Stimulated activated naive B cell treated with anti-CD40 and anti-IgM and Interleukin-4, amounts not matched to agents 10 μg/mL and 1 μg/mL and 100 μg/mL, for 72 hours (primary cell): ENCODE results near the gene IPCEF1.
"Not testable (repeated sequence)": the region's sequence is repeated elsewhere in the genome, so short reads cannot be mapped to it uniquely, and the experiment has no call there.

Experiments used
- ATAC-seq, 2 donors: fragments of 150-1000 bp; cut with Tn5 transposase; replicated peaks; 2 replicates each; pipeline ENCODE4 v1.10.0; 2021; ENCODE audit warnings: moderate library complexity in 1 of 2
- DNase-seq: peaks from one replicate; pipeline ENCODE4 v3.0.0; 2021
- H3K27ac Mint-ChIP-seq: one replicate; pipeline ENCODE4 v1.8.0; 2022; ENCODE audit warnings: mild to moderate bottlenecking, mixed read lengths
- H3K27me3 Mint-ChIP-seq, 2 donors: one replicate each; pipeline ENCODE4 v1.8.0; 2022; ENCODE audit warnings: mixed read lengths in 2 of 2
- H3K36me3 Mint-ChIP-seq, 2 donors: one replicate each; pipeline ENCODE4 v1.8.0; 2022; ENCODE audit warnings: mixed read lengths in 2 of 2, mild to moderate bottlenecking in 1 of 2
- H3K4me1 Mint-ChIP-seq, 2 donors: one replicate each; pipeline ENCODE4 v1.8.0; 2022; ENCODE audit warnings: mixed read lengths in 2 of 2, mild to moderate bottlenecking in 1 of 2
- H3K4me3 Mint-ChIP-seq, 2 donors: one replicate each; pipeline ENCODE4 v1.8.0; 2022; ENCODE audit warnings: mild to moderate bottlenecking in 2 of 2, mixed read lengths in 2 of 2, moderate library complexity in 1 of 2
- H3K9me3 Mint-ChIP-seq, 2 donors: one replicate each; pipeline ENCODE4 v1.8.0; 2022; ENCODE audit warnings: mixed read lengths in 2 of 2, mild to moderate bottlenecking in 1 of 2

The IPCEF1 gene

GRCh38 chr6:154247119-154247861 lies 109.3 kb downstream of the IPCEF1 start:
- Mint-ChIP-seq H3K27me3 (peaks cover 32 to 50% of the 10 kb centered on the region in 2 donors), H3K4me3 (peak overlapping the region in 1 of 2 donors; percentile 62), H3K4me1 (peaks cover 15 to 50% of the 10 kb centered on the region in 2 donors), H3K9me3 (peaks cover 5 to 8% of the 10 kb centered on the region in 2 donors), H3K36me3 (peaks cover 0 to 5% of the 10 kb centered on the region in 2 donors), H3K27ac (no peak overlapping the region)
- peak; percentile 42 to 49 for ATAC-seq
- DNase-seq: no peak

DNA sequence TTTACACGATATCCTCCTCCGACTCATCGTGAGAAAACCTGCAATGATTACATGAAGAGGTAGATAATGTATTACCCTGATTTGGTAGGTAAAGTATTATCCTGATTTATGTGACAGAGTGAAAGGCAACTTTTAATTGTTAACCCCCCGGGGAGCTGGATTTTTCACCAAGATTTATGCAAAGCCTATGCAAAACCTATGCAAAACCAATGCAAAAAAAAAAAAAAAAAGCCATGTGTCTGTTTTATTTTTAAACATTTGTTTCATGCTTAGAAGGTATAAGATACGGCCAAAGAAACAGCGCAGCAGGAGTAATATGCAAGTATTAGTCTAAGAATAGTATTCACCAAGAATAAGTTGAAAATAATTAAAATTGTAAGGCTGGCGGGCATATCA lies 109.9 kb downstream of the IPCEF1 start:
- no peak for ATAC-seq
- Mint-ChIP-seq H3K36me3 (peaks cover 0 to 5% of the 10 kb centered on the region in 2 donors), H3K4me1 (peaks cover 15 to 50% of the 10 kb centered on the region in 2 donors), H3K9me3 (peaks cover 5 to 8% of the 10 kb centered on the region in 2 donors), H3K4me3 (no peak overlapping the region), H3K27me3 (peaks cover 28 to 46% of the 10 kb centered on the region in 2 donors), H3K27ac (no peak overlapping the region)
- DNase-seq: no peak

DNA sequence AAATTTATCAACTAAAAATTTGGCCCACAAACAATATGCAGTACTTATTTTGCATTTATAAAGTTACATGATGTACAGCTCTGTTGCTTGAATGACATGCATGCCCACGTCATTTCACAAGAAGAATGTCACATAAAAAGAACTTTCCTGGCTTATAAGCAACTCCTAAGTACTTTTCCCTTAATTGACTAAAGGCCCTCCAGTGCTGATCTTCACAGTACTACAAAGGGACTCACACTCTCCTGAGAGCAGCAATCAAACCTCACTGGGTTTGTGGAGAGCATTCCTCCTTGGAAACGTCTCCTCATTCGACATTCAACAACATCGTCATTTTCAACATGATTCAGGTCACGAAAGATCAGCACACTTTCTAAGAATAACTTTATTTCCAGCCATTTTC lies 111.1 kb downstream of the IPCEF1 start:
- ATAC-seq (no peak), DNase-seq (no peak)
- Mint-ChIP-seq H3K9me3 (peaks cover 8 to 9% of the 10 kb centered on the region in 2 donors), H3K4me3 (no peak overlapping the region), H3K36me3 (peaks cover 0 to 5% of the 10 kb centered on the region in 2 donors), H3K4me1 (peaks cover 15 to 50% of the 10 kb centered on the region in 2 donors), H3K27me3 (peaks cover 28 to 45% of the 10 kb centered on the region in 2 donors), H3K27ac (no peak overlapping the region)

GRCh38 chr6:154243793-154244750 lies 112.5 kb downstream of the IPCEF1 start:
- DNase-seq (no peak), ATAC-seq (no peak)
- Mint-ChIP-seq H3K36me3 (peaks cover 0 to 5% of the 10 kb centered on the region in 2 donors), H3K27ac (no peak overlapping the region), H3K4me1 (peaks cover 8 to 41% of the 10 kb centered on the region in 2 donors), H3K4me3 (no peak overlapping the region), H3K9me3 (peaks cover 8 to 9% of the 10 kb centered on the region in 2 donors), H3K27me3 (peaks cover 26 to 45% of the 10 kb centered on the region in 2 donors)

DNA sequence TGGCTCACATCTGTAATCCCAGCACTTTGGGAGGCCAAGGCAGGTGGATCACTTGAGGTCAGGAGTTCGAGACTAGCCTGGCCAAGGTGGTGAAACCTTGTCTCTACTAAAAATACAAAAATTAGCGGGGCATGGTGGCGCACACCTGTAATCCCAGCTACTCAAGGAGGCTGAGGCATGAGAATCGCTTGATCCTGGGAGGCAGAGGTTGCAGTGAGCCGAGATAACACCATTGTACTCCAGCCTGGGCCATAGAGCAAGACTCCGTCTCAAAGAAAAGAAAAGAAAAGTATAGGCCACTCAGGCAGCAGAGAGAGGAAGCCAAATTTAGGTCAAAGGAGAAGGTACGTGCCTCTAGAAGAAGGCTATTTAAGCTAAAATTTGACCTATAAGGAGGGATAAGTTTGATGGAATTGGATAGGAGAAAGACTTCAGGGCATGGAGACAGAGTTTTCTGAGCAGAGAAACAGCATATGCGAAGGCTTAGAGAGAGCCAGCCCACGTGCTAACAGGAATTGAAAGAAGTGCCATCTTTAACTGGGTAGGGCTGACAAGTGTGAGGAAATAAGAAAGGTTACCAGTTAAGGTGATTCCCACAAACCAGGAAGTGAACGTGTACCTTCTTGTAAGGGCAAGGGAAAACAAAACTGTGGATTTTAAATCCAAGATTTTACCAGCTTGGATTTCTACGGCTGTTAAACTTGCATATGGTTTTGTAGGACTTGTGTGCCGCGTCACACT lies 113.8 kb downstream of the IPCEF1 start:
- no peak overlapping the region for H3K4me3 Mint-ChIP-seq
- peaks cover 8 to 9% of the 10 kb centered on the region in 2 donors for H3K9me3 Mint-ChIP-seq
- peaks cover 24 to 45% of the 10 kb centered on the region in 2 donors for H3K27me3 Mint-ChIP-seq
- no peak overlapping the region for H3K27ac Mint-ChIP-seq
- peaks cover 0 to 5% of the 10 kb centered on the region in 2 donors for H3K36me3 Mint-ChIP-seq
- DNase-seq (no peak), ATAC-seq (no peak)
- H3K4me1 Mint-ChIP-seq: peaks cover 6 to 38% of the 10 kb centered on the region in 2 donors

DNA sequence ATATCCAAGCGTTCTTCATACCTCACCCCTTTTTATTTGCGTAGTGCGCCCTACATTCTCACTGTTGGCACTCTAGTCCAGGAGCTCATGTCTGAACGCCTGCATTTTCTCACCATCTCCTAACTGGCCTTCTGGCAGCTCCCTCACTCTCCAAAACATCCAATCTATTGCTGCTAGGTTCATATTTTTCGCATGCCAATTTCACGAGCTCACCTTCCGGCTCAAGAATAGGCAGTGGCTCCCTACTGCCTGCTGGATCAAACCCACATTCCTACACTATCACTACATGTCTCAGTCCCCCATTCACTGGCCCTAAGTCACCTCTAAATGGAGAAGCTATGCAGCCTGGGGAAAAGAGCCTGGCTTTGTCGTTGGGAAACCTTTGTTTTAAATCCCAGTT lies 115.0 kb downstream of the IPCEF1 start:
- H3K27ac Mint-ChIP-seq: no peak overlapping the region
- H3K27me3 Mint-ChIP-seq: peaks cover 18 to 34% of the 10 kb centered on the region in 2 donors
- peaks cover 8 to 9% of the 10 kb centered on the region in 2 donors for H3K9me3 Mint-ChIP-seq
- H3K4me1 Mint-ChIP-seq: peaks cover 0 to 29% of the 10 kb centered on the region in 2 donors
- ATAC-seq (no peak), DNase-seq (no peak)
- H3K4me3 Mint-ChIP-seq: no peak overlapping the region
- peaks cover 0 to 5% of the 10 kb centered on the region in 2 donors for H3K36me3 Mint-ChIP-seq

DNA sequence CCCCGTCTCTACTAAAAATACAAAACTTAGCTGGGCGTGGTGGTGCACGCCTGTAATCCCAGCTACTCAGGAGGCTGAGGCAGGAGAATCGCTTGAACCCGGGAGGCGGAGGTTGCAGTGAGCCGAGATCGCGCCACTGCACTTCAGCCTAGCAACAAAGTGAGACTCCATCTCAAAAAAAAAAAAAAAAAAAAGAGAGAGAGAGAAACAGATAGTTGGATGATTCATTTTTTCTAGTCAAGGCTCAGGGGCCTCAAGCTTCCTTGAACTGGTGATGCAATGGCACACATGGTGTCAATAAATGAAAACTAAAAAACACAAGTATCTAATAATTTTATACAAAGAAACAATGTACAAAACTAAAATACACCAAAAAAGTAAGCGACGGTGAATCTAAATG lies 115.5 kb downstream of the IPCEF1 start:
- not testable (repeated sequence) for H3K9me3 Mint-ChIP-seq, H3K4me3 Mint-ChIP-seq, DNase-seq, ATAC-seq, H3K27ac Mint-ChIP-seq, H3K36me3 Mint-ChIP-seq
- Mint-ChIP-seq H3K27me3 (peaks cover 13 to 29% of the 10 kb centered on the region in 2 donors), H3K4me1 (peaks cover 0 to 29% of the 10 kb centered on the region in 2 donors)

DNA sequence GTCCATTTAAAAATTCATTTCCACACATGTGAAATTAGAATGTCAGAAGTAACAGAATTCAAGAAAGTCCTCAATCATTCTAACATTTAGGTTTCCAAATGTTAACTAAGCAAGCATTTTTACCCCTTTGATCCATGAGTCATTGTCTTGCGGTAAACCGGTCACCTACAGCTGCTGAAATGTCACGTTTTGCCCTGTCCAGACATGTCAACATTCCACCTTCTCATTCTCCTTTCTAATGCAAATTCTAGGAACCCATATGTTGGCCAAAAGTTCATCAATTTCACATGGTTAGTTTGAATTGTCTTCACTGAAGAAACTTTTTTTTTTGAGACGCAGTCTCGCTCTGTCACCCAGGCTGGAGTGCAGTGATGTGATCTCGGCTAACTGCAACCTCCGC lies 117.2 kb downstream of the IPCEF1 start:
- peak in 1 of 2 donors; percentile 34 for ATAC-seq
- DNase-seq: no peak
- Mint-ChIP-seq H3K4me1 (peaks cover 4 to 31% of the 10 kb centered on the region in 2 donors), H3K27ac (no peak overlapping the region), H3K9me3 (peaks cover 8 to 9% of the 10 kb centered on the region in 2 donors), H3K36me3 (peaks cover 0 to 5% of the 10 kb centered on the region in 2 donors), H3K4me3 (no peak overlapping the region), H3K27me3 (peaks cover 13 to 16% of the 10 kb centered on the region in 2 donors)

DNA sequence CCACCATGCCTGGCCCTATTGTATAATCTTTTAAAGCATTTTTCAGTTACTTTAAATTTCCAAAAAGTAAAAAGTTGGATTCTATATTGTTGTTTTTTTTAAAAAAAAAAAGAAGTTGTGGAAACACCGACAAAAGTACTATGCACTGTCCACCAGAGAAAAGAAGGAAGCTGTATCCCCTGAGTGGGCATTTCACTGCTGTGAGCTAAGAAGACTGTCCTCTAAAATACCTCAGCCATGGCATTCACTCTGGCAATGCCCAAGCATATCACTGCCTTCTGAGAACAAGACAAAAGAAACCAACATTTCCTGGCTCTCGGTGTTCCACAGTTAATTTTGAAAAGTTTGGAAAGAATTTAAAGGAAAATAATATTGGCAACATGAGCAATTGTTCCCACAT lies 117.8 kb downstream of the IPCEF1 start:
- peaks cover 13 to 16% of the 10 kb centered on the region in 2 donors for H3K27me3 Mint-ChIP-seq
- H3K27ac Mint-ChIP-seq: no peak overlapping the region
- no peak overlapping the region for H3K4me3 Mint-ChIP-seq
- DNase-seq: no peak
- H3K4me1 Mint-ChIP-seq: peaks cover 7 to 31% of the 10 kb centered on the region in 2 donors
- H3K36me3 Mint-ChIP-seq: peaks cover 0 to 5% of the 10 kb centered on the region in 2 donors
- no peak for ATAC-seq
- peaks cover 8 to 9% of the 10 kb centered on the region in 2 donors for H3K9me3 Mint-ChIP-seq

GRCh38 chr6:154236646-154237301 lies 119.8 kb downstream of the IPCEF1 start:
- Mint-ChIP-seq H3K9me3 (peaks cover 0 to 3% of the 10 kb centered on the region in 2 donors), H3K4me1 (peaks cover 9 to 25% of the 10 kb centered on the region in 2 donors), H3K4me3 (no peak overlapping the region), H3K27ac (no peak overlapping the region), H3K27me3 (peaks cover 4% of the 10 kb centered on the region in 2 donors), H3K36me3 (no peaks in the 10 kb centered on the region)
- DNase-seq (no peak), ATAC-seq (no peak)

- Mint-ChIP-seq H3K4me1 (peaks cover 10 to 26% of the 10 kb centered on the region in 2 donors), H3K9me3 (no peaks in the 10 kb centered on the region), H3K4me3 (no peak overlapping the region), H3K27me3 (peaks cover 0 to 5% of the 10 kb centered on the region in 2 donors), H3K27ac (no peak overlapping the region), H3K36me3 (no peaks in the 10 kb centered on the region)
- peak; percentile 85 to 88 for ATAC-seq
- no peak for DNase-seq
Measured at GRCh38 chr6:154234019-154234772, 122.4 kb downstream of the IPCEF1 start.

GRCh38 chr6:154233383-154233782 lies 123.2 kb downstream of the IPCEF1 start:
- Mint-ChIP-seq H3K27ac (peak overlapping the region; percentile 0), H3K27me3 (peaks cover 0 to 5% of the 10 kb centered on the region in 2 donors), H3K4me3 (no peak overlapping the region), H3K4me1 (peaks cover 10 to 26% of the 10 kb centered on the region in 2 donors), H3K9me3 (no peaks in the 10 kb centered on the region), H3K36me3 (no peaks in the 10 kb centered on the region)
- no peak for DNase-seq
- peak; percentile 15 to 18 for ATAC-seq
